Endodermal cell (in vitro differentiated cells): ENCODE data around the gene CNOT3. TPM values are rescaled to one million over a fixed set of nuclear protein-coding genes. Genes with fewer than 3 reads are reported as not detected.

Experiments used
- DNase-seq: peaks from one replicate; pipeline ENCODE4 v3.0.0-alpha.2; 2017
- H3K27ac ChIP-seq: 2 replicates; pipeline ENCODE4 v1.5.1; 2013; ENCODE audit warnings: mild to moderate bottlenecking, low read depth, low read length, moderate library complexity
- H3K27me3 ChIP-seq: 2 replicates; pipeline ENCODE4 v1.6.1; 2013; ENCODE audit warnings: mild to moderate bottlenecking, low read length, moderate library complexity; ENCODE audit not compliant: insufficient read depth, control insufficient read depth, poor library complexity, severe bottlenecking
- H3K36me3 ChIP-seq: 2 replicates; pipeline ENCODE4 v1.7.0; 2013; ENCODE audit warnings: mild to moderate bottlenecking, low read length, moderate library complexity; ENCODE audit not compliant: control insufficient read depth, insufficient read depth
- H3K4me1 ChIP-seq: one replicate; pipeline ENCODE4 v1.7.0; 2013; ENCODE audit warnings: low read length; ENCODE audit not compliant: control insufficient read depth, insufficient read depth
- H3K4me3 ChIP-seq: 2 replicates; pipeline ENCODE4 v1.5.1; 2013; ENCODE audit warnings: mild to moderate bottlenecking, low read length, moderate library complexity
- H3K9ac ChIP-seq: 2 replicates; pipeline ENCODE4 v1.6.1; 2013; ENCODE audit warnings: mild to moderate bottlenecking, low read length, moderate library complexity; ENCODE audit not compliant: poor library complexity, severe bottlenecking; ENCODE audit errors: extremely low read depth
- H3K9me3 ChIP-seq: 2 replicates; pipeline ENCODE4 v1.6.1; 2013; ENCODE audit warnings: mild to moderate bottlenecking, low read length, moderate library complexity; ENCODE audit not compliant: control insufficient read depth
- H3K27ac Mint-ChIP-seq: 2 replicates; pipeline ENCODE4 v1.8.0; 2020; ENCODE audit warnings: mixed read lengths
- H3K27me3 Mint-ChIP-seq: 2 replicates; pipeline ENCODE4 v1.8.0; 2021; ENCODE audit warnings: mild to moderate bottlenecking, mixed read lengths; ENCODE audit not compliant: insufficient read depth
- H3K36me3 Mint-ChIP-seq: 2 replicates; pipeline ENCODE4 v1.8.0; 2020; ENCODE audit warnings: low read depth, mixed read lengths
- H3K4me1 Mint-ChIP-seq: 2 replicates; pipeline ENCODE4 v1.8.0; 2020; ENCODE audit warnings: mixed read lengths
- H3K4me3 Mint-ChIP-seq: 2 replicates; pipeline ENCODE4 v1.8.0; 2020; ENCODE audit warnings: mild to moderate bottlenecking, moderate library complexity, mixed read lengths
- H3K9me3 Mint-ChIP-seq: 2 replicates; pipeline ENCODE4 v1.8.0; 2020; ENCODE audit warnings: mild to moderate bottlenecking, mixed read lengths
- WGBS, 2 experiments: methylation state at CpG; one replicate each; pipeline versions ENCODE4 v1.1.5 to v1.1.7; 2013; ENCODE audit warnings: missing lambda C conversion rate in 2 of 2, mixed read lengths in 1 of 2; ENCODE audit not compliant: insufficient coverage in 1 of 2, insufficient read length in 1 of 2; 5-methylcytosine and 5-hydroxymethylcytosine counted together
- total RNA-seq, 2 donors: library from RNA; stranded (reverse); fragmentation: NEBNext Ultra II Directional in 1 of 2; extraction: Animal tissue kit (Norgen Biotek cat#: 25700) in 1 of 2; gene quantifications; 2 replicates in 1 of 2; 3 replicates in 1 of 2; pipeline ENCODE4 v1.2.1, GENCODE V29; 2021
- TF ChIP-seq, protein P1 (sequence below): fragments of 200-600 bp; sonication (generic); conservative IDR thresholded peaks from 2 replicates; pipeline ENCODE4 v1.5.0; 2021; ENCODE audit warnings: antibody characterized with exemption, mild to moderate bottlenecking

CNOT3 gene
- total RNA-seq, 2 donors from 2014 or later: 78.9 to 82.7 TPM

DNA sequence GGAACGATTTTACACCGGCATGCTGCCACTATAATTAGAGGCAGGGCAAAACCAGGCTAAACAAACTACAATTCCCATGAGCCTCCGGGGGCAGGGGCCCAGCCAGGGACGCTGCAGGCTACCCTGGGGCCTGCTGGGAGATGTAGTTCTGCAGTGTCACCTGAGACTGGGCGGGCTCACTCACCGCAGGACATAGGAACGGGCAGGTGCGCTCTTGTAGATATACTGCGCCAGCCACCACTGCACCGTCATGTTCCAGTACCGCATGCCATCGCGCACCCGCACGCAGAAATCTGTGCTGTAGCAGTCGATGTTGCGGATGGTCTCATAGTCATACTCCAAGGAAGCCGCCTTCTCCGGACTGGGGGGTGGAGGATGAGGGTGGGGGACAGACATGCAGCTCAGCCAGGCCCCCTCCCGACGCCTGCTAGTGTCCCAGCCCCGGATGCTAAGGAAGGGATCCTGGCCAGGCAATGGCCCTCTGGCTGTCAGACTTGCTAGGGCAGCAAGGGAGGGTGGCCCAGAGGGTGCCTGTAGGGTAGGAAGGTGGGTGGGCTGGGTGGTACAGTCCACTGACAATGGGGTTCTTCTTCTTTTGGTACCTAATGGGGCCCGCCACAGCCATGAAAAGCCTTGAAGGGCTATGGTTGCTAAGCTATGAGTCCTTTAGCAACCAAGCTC lies 41.2 kb downstream of the CNOT3 start:
- 88 to 92% methylated on average over 14 to 23 of the region's 23 CpGs for WGBS, 2 experiments
- TF ChIP-seq, protein P1, sequence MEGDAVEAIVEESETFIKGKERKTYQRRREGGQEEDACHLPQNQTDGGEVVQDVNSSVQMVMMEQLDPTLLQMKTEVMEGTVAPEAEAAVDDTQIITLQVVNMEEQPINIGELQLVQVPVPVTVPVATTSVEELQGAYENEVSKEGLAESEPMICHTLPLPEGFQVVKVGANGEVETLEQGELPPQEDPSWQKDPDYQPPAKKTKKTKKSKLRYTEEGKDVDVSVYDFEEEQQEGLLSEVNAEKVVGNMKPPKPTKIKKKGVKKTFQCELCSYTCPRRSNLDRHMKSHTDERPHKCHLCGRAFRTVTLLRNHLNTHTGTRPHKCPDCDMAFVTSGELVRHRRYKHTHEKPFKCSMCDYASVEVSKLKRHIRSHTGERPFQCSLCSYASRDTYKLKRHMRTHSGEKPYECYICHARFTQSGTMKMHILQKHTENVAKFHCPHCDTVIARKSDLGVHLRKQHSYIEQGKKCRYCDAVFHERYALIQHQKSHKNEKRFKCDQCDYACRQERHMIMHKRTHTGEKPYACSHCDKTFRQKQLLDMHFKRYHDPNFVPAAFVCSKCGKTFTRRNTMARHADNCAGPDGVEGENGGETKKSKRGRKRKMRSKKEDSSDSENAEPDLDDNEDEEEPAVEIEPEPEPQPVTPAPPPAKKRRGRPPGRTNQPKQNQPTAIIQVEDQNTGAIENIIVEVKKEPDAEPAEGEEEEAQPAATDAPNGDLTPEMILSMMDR: no peak
- Mint-ChIP-seq H3K27me3 (no peaks in the 10 kb centered on the region), H3K27ac (no peak overlapping the region), H3K36me3 (peaks cover 43% of the 10 kb centered on the region), H3K4me1 (no peaks in the 10 kb centered on the region), H3K9me3 (no peaks in the 10 kb centered on the region), H3K4me3 (no peak overlapping the region)
- no peak overlapping the region for H3K9ac ChIP-seq
- H3K4me3 ChIP-seq: no peak overlapping the region
- H3K36me3 ChIP-seq: peaks cover 40% of the 10 kb centered on the region
- peak overlapping the region; percentile 90 for H3K27ac ChIP-seq
- no peaks in the 10 kb centered on the region for H3K4me1 ChIP-seq
- DNase-seq: peak; percentile 87
- no peaks in the 10 kb centered on the region for H3K27me3 ChIP-seq
- H3K9me3 ChIP-seq: no peaks in the 10 kb centered on the region

DNA sequence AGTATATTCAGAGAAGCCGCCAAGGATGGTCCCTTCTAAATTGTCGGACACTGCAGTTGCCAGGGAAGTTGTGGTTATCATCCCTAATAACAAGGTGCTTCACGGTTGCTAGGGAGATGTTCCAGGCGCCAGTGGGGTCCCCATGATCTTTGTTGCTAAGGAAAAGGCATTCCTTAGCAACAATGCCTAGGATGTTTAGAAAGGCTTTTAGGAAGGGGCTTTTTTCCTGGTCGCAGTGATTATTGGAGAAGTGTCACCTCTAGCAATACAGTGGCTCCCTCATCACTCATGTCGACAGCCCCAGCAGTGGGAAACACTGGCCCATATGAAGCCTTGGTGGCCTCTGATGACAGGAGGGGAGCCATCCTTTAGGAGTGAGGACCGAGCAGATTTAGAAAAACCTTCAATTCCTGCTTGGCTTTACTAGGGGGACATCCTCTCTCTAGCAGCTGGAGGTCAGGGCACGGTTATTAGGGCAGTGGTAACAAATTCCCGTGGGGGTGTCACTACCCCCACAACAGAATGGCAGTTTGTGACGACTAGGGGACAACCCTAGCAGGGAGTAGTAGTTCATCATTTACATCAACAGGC lies 41.8 kb downstream of the CNOT3 start:
- H3K27ac Mint-ChIP-seq: peak overlapping the region; percentile 48
- peaks cover 46% of the 10 kb centered on the region for H3K36me3 ChIP-seq
- H3K9me3 ChIP-seq: no peaks in the 10 kb centered on the region
- 83 to 90% methylated on average over 8 to 10 of the region's 10 CpGs for WGBS, 2 experiments
- no peak overlapping the region for H3K4me3 Mint-ChIP-seq
- no peaks in the 10 kb centered on the region for H3K27me3 Mint-ChIP-seq
- DNase-seq: no peak
- no peaks in the 10 kb centered on the region for H3K27me3 ChIP-seq
- TF ChIP-seq, protein P1: no peak
- H3K36me3 Mint-ChIP-seq: peaks cover 49% of the 10 kb centered on the region
- H3K4me1 Mint-ChIP-seq: no peaks in the 10 kb centered on the region
- no peak overlapping the region for H3K4me3 ChIP-seq
- H3K27ac ChIP-seq: peak overlapping the region; percentile 90
- no peaks in the 10 kb centered on the region for H3K4me1 ChIP-seq
- no peaks in the 10 kb centered on the region for H3K9me3 Mint-ChIP-seq
- H3K9ac ChIP-seq: peak overlapping the region; percentile 0

DNA sequence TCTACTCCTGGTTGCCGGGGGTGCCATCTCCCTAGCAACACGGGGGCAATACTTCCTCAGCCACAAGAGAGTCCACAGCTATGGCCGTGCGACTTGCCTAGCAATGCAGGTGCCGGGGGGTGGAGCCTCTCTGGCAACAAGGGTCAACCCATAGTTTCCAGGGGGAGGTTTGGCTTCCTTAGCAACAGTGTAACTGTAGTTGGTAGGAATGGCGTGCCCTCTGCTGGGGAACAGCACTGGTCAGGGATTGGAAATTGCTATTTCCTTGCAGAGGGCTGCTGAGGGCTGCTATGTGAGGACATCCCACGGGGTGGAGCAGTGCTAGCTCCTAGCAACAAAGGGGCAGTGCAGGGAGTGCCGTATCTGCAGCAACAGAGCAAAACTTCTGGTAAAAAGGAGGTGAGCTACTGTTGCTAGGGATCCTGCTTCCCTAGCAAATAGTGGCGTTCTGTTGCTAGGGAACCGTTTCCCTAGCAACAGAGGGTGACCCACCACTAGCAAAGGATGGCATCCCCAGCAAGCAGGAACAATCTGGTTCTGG lies 42.4 kb downstream of the CNOT3 start:
- TF ChIP-seq, protein P1: peak; percentile 79
- H3K9me3 Mint-ChIP-seq: no peaks in the 10 kb centered on the region
- no peaks in the 10 kb centered on the region for H3K4me1 ChIP-seq
- no peaks in the 10 kb centered on the region for H3K27me3 ChIP-seq
- H3K4me3 Mint-ChIP-seq: no peak overlapping the region
- H3K27me3 Mint-ChIP-seq: no peaks in the 10 kb centered on the region
- peak; percentile 97 for DNase-seq
- H3K36me3 ChIP-seq: peaks cover 46% of the 10 kb centered on the region
- no peaks in the 10 kb centered on the region for H3K4me1 Mint-ChIP-seq
- peak overlapping the region; percentile 90 for H3K27ac ChIP-seq
- 34 to 52% methylated on average over 7 to 10 of the region's 10 CpGs for WGBS, 2 experiments
- no peak overlapping the region for H3K4me3 ChIP-seq
- peaks cover 47% of the 10 kb centered on the region for H3K36me3 Mint-ChIP-seq
- peak overlapping the region; percentile 66 for H3K27ac Mint-ChIP-seq
- H3K9ac ChIP-seq: peak overlapping the region; percentile 25
- no peaks in the 10 kb centered on the region for H3K9me3 ChIP-seq
